GM21786 (cell line): ENCODE measurements around the gene GGTLC2.
"Not testable (repeated sequence)": the region's sequence is repeated elsewhere in the genome, so short reads cannot be mapped to it uniquely, and the experiment has no call there.

ENCODE experiments used
- ATAC-seq: cut with Tn5 transposase; IDR thresholded peaks from one replicate; pipeline ENCODE4 v1.9.1; 2021; ENCODE audit not compliant: unreplicated experiment

Gene GGTLC2

GRCh38 chr22:22636260-22636659, 8.2 kb upstream of the GGTLC2 start:
- ATAC-seq, result not testable (repeated sequence)

- ATAC-seq, result not testable (repeated sequence)
These were observed 6.1 kb upstream of the GGTLC2 start for GRCh38 chr22:22638313-22638712.

DNA sequence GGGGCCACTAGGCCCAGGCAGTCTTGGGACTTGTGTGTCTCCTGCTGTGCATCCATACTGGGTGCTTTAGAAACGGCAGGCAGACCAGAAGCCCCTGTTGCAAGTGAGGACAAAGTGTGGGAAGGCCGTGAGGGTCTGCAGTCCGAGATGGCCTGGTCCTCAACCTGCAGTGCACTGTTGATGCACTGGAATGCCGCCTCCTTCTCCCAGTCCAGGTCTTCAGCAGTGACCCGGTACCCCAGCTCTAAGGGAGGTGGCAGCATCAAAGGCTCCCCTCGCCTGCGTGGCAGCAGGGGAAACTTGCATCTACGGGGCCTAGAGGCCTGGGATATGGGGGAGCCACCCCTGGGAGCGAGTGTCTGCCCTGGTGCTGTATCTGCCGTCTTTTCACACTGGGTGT, 2.2 kb upstream of the GGTLC2 start:
- not testable (repeated sequence) for ATAC-seq

GRCh38 chr22:22645969-22646368, 1.6 kb downstream of the GGTLC2 start:
- not testable (repeated sequence) for ATAC-seq

DNA sequence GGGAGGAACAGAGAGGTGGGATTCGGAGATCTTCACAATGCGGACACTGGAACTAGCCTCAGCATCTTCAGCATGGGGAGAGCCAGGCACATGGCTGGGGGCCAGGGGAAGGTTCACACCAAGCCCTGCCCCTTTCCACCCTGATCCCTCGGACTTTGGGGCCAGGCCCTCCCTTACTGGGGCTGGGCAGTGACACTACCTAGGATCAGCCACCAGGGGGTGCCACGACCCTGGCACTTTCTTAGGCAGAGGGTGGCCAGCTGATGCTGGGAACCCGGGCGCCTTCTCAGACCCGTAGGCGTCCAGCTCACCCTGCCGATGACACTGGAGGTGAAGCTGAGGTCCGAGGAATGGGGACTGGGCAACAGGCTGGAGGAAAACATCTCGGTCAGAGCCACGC, 3.5 kb downstream of the GGTLC2 start:
- not testable (repeated sequence) for ATAC-seq

DNA sequence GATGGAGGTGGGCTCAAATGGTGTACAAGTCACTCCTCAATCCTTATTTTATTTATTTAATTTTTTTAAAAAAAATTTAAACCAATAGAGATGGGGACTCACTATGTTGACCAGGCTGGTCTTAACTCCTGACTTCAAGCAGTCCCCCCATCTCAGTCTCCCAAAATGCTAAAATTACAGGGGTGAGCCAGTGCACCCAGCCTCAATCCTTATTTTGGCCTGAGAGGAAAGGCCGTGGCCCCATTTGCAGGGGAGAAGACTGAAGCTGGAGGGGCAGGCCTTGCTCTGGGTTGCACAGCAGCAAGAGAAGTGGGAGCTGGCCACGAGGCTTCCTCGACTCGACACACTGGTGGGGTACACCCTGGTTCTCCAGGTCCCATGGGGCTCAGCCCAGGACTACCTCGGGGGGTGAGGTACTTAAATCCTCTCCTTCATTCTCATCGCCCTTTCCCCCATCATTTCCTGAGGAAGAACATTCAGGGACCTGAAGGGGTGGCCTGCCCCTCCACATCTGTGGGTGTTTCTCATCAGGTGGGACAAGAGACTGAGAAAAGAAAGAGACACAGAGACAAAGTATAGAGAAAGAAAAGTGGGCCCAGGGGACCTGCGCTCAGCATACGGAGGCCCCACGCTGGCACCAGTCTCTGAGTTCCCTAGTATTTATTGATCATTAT, 4.6 kb downstream of the GGTLC2 start:
- ATAC-seq, result not testable (repeated sequence)

GRCh38 chr22:22649761-22650160, 5.3 kb downstream of the GGTLC2 start:
- not testable (repeated sequence) for ATAC-seq

- ATAC-seq, result not testable (repeated sequence)
These were observed 6.0 kb downstream of the GGTLC2 start for GRCh38 chr22:22650398-22650797.

GRCh38 chr22:22650803-22651515, 6.5 kb downstream of the GGTLC2 start:
- not testable (repeated sequence) for ATAC-seq

DNA sequence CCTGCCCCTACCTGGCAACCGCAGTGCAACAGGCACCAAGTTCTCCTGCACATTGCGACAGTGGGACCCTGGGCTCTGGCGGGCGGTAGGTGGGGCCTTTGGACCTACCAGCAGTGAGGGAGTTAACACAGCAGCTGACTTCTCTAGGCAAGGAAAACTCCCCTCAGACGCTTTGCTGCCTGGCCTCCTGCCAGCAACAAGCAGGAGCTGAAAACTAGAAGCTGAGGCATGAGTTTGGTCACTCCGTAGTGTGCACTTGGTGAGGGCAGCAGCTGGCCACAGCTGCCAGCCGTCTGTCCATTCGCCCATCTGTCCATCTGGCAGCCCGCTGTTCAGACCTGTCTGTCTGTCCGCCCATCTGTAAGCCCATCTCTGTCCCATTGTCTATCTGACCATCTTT, 7.2 kb downstream of the GGTLC2 start:
- ATAC-seq, result not testable (repeated sequence)

DNA sequence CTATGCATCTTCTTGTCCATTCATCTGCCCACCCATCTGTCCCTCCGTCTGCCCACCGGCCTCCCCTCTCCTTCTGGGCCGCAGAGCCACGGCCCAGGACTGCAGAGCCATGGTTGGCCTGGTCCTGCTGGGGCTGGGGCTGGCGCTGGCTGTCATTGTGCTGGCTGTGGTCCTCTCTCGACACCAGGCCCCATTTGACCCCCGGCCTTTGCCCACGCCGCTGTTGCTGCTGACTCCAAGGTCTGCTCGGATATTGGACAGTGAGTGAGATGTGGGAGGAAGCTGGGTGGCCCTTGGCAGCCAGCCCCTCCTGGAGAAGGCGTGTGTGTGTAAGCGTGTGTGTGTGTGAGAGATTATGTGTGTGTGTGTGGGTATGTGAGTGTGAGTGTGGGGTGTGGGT, 7.7 kb downstream of the GGTLC2 start:
- not testable (repeated sequence) for ATAC-seq

DNA sequence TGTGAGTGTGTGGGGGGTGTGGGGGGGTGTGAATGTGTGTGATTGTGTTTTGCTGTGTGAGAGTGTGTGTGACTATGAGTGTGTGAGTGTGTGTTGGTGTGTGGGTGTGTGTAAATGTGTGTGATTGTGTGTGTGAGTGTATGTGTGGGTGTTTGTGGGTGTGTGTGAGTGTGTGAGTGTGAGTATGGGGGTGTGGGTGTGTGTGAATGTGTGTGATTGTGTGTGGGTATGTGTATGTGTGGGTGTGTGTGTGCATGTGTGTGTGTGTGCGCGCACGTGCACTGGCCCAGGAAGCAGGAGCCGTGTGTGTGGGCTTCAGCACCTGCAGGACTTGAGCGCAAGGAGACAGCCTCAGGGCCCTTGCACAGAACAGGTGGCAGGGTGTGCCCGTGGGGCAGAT, 8.2 kb downstream of the GGTLC2 start:
- ATAC-seq, result not testable (repeated sequence)

- not testable (repeated sequence) for ATAC-seq
These were observed 9.4 kb downstream of the GGTLC2 start for GRCh38 chr22:22653677-22654381.

DNA sequence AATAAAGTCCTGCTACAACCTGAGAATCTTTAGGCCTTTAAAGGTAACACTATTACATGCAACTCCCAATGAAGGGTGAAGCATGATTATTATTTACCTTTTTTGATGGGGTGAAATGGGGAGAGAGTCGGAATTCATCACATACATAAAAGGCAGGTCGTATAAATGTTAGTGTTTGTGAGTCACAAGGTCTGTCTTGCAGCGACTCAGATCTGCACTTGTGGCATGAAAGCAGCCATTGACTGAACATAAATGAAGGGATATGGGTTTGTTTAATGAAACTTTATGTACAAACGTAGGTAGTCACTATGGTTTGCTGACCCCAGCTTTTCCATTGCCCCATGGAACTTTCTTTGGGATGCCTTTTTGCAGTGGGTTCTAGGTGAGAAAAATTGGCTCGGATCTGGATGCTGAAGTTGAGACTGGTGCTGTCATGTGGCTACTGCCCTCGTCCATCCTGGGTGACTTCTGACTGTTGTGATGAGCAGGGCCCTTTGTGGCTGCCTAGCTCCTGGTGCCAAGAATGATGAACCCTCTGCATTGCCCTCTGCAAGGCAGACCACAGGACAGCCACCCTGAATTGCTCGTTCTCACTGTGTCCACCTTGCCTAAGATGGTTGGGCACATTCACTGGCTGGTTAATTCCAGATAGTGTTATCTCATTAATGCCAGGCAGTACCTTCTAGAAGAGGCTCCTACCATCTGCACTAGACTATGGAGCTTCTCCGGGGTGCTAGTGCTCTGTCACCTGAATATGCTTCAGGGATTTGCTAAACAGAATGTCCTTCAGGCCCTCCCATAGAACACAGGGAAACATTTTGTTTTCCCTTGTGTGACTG, 11.3 kb downstream of the GGTLC2 start:
- no peak for ATAC-seq

- ATAC-seq, result no peak
These were observed 13.3 kb downstream of the GGTLC2 start for GRCh38 chr22:22657712-22658111.

DNA sequence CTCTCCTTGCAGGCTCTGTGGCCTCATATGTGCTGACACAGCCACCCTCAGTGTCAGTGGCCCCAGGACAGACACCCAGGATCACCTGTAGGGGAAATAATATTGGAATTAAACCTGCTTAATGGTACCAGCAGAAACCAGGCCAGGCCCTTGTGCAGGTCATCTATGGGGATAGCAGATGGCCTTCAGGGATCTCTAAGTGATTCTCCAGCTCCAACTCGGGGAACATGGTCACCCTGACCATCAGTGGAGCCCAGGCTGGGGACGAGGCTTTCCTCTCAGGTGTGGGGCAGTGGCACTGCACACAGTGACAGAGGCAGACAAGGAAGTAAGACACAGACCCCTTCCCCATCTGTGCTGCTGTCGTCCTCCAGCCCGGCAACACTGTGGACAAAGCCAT, 16.9 kb downstream of the GGTLC2 start:
- ATAC-seq, result no peak

DNA sequence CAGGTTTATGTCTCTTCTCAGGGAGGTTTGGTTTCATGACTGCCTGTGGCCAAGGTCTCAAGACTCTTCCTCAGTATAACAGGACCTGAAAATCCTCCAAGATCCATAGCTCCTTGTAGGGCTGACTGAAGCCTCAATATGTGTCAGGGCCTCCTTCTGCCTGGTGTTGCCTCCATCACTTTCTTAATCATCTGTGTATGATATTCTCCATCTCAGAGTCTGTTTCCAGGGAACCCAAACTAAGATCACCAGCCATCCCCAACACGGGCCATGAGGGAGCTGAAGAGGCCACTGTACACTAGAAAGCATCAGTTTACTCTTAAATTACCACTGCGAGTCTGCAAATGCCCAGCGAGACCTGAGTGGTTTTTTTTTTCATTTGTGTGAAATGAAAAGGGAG, 17.7 kb downstream of the GGTLC2 start:
- no peak for ATAC-seq

DNA sequence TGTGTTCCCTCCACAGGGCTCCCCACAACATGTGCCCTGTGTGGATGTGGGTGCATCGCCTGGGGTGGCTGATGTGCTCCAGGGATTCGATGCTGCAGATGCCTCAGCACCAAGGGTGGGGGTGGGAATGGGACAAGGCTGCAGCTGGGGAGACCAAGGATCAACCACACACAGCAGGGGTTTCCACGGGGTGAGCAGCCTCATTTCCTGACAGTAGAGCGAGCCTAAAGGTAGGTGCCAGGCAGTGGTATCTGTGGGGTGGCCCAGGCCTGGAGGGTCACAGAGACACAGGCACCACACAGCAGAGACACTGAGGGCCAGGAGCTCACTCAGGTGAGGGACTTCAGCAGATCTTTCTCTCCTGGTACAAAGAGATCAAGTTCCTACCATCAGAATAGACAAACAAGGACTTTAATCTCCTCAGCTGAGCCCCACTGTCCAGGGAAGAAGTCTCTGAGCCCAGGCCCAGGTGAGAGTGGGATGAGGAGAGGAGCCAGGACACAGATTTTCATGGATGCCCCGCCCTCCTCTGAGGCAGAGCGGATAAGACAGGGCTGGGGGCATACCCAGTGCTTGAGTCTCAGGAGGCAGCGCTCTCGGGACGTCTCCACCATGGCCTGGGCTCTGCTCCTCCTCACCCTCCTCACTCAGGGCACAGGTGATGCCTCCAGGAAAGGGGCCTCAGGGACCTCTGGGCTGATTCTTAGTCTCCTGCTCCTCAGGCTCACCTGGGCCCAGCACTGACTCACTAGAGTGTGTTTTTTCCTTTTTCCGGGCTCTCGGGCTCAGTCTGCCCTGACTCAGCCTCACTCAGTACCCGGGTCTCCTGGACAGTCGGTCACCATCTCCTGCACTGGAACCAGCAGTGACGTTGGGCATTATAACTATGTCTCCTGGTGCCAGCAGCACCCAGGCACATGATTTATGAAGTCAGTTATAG, 19.7 kb downstream of the GGTLC2 start:
- ATAC-seq, result no peak

DNA sequence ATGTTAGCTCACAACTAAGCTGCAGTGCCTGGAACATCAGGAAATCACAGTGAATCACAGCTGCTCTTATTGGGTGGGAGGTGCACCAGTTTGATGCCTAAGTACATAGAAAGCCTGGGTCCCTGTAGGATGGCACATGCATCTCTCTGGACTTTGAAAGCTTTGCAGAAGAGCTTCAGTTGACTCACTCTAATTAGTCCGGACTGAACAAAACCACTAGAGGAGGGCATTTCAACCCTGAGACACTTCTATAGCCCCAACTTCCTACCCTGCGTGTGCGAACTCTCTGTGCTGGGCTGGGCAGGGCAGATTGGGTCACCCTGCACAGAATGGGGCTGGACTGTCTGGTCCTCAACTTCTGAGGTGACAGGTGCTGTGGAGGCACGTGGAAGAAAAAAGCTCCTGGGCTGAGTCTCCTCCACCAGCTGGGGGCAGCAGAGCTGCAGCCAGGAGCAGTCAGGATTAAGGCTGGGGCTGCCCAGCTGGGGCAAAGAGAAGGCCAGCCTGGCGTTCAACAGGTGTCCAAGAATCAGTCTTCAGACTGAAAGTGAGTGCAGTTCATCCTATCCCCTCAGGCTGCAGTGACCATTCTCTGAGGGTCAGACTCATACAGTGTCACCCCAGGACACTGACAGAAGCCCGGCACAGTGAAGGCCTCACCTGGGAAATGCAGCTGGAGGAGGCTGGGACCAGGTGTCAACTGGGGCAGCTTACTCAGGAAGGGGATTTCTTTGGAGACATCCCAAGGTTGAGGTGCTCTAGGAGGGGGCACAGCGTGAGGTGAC, 22.1 kb downstream of the GGTLC2 start:
- ATAC-seq, result no peak
